Measurements from ENCODE around the gene PIK3R2. TPM values are rescaled to one million over a fixed set of nuclear protein-coding genes. Genes with fewer than 3 reads are reported as not detected.
A peak's percentile ranks its signal among the peaks of the same experiment; 100 is the strongest.

PIK3R2 gene
- total and polyA plus RNA-seq, 2 of the 4 experiments (the other 2 are of a cell fraction), result 12.2 to 25.1 TPM

DNA sequence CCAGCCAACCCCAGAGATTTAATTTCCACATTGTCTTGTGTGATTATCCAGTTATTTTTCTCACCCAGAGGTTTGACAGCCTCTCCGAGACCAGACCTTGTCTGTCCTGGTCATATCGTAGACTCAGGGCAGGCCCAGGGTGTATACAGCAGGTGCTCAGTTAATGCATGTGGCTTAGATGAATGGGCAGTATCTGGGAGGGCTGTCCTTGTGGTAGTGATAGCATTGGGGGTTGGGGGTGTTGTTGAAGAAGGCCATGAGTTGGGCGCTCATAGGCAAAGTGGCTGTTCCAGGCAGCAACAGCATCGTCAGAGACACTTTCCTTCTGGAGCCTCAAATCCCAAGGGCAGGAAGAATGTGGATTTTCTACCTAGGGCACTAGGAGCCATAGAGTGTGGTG, 38.5 kb upstream of the PIK3R2 start:
- H3K36me3 ChIP-seq (ENCODE audit: control insufficient read depth, insufficient read depth, low read length), result 0 out of 2 replicates have a peak, but pooled peaks cover 3% of the 10 kb centered on the region
- no peak for DNase-seq
- no peak overlapping the region for H4K91ac ChIP-seq (ENCODE audit: insufficient read depth, low read depth, low read length)
- intact Hi-C loops (cut with micrococcal nuclease) (loop anchor here (5.0 kb wide), 1 partner anchor 38 kb away; the partner anchor contains the start of gene PIK3R2), in situ Hi-C loops (cut with MboI; ENCODE audit: low sequenced_read_pairs) (loop anchor here (5.0 to 10.0 kb wide), 2 partner anchors 138 to 300 kb away; partner anchors contain the start of gene SSBP4), dilution Hi-C loops (cut with HindIII; ENCODE audit: low sequenced_read_pairs, unreplicated experiment) (no loop called here)
- TF ChIP-seq FOS (IDR thresholded peaks at IDR 0.05; ENCODE audit: low read depth, low read length) (no peak), CEBPB (IDR thresholded peaks at IDR 0.05; ENCODE audit: low read depth, low read length) (no peak), RCOR1 (IDR thresholded peaks at IDR 0.05; ENCODE audit: insufficient replicate concordance, low read length) (no peak), POLR2A (IDR thresholded peaks at IDR 0.05; ENCODE audit: low read depth, low read length) (no peak), MAZ (IDR thresholded peaks at IDR 0.05; ENCODE audit: borderline replicate concordance, low read depth, low read length) (no peak), MAFK (IDR thresholded peaks at IDR 0.05; ENCODE audit: low read depth, low read length) (no peak), BHLHE40 (IDR thresholded peaks at IDR 0.05; ENCODE audit: low read depth, low read length) (no peak), RAD21 (IDR thresholded peaks at IDR 0.05; ENCODE audit: low read length) (no peak)
- TF ChIP-seq, protein P1, sequence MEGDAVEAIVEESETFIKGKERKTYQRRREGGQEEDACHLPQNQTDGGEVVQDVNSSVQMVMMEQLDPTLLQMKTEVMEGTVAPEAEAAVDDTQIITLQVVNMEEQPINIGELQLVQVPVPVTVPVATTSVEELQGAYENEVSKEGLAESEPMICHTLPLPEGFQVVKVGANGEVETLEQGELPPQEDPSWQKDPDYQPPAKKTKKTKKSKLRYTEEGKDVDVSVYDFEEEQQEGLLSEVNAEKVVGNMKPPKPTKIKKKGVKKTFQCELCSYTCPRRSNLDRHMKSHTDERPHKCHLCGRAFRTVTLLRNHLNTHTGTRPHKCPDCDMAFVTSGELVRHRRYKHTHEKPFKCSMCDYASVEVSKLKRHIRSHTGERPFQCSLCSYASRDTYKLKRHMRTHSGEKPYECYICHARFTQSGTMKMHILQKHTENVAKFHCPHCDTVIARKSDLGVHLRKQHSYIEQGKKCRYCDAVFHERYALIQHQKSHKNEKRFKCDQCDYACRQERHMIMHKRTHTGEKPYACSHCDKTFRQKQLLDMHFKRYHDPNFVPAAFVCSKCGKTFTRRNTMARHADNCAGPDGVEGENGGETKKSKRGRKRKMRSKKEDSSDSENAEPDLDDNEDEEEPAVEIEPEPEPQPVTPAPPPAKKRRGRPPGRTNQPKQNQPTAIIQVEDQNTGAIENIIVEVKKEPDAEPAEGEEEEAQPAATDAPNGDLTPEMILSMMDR (conservative IDR thresholded peaks at IDR 0.05; ENCODE audit: low read depth, low read length), result no peak
- H2BK20ac ChIP-seq (ENCODE audit: low read depth, low read length), result no peak overlapping the region
- no peak overlapping the region for H3K14ac ChIP-seq (replicated peaks; ENCODE audit: low read depth, low read length)
- no peak overlapping the region for H3K23ac ChIP-seq (ENCODE audit: low read depth, low read length)
- no peak overlapping the region for H2BK15ac ChIP-seq (ENCODE audit: low read depth, low read length)
- no peak overlapping the region for H3K4me3 ChIP-seq (ENCODE audit: insufficient read depth, low read depth, low read length)
- no peak overlapping the region for H3K18ac ChIP-seq (ENCODE audit: low read depth, low read length)
- no peaks in the 10 kb centered on the region for H3K27me3 ChIP-seq (ENCODE audit: control insufficient read depth, insufficient read depth, low read length)
- ChIA-PET CTCF (no interaction called here), POLR2A (ENCODE audit: unreplicated experiment) (no interaction called here)
- H2AFZ ChIP-seq (replicated peaks; ENCODE audit: low read length, poor library complexity), result no peak overlapping the region
- BruUV-seq (replicated peaks), result no TSS peak
- no peak overlapping the region for H3K4ac ChIP-seq (ENCODE audit: low read depth, low read length)
- H2AK9ac ChIP-seq (replicated peaks; ENCODE audit: low read depth, low read length, poor library complexity), result peak overlapping the region; percentile 39
- H3K9me1 ChIP-seq (ENCODE audit: insufficient read depth, low read length), result peaks cover 6% of the 10 kb centered on the region; the same call in 1 of the 2 replicates
- ATAC-seq (ENCODE audit: low read depth), result no peak
- no peak overlapping the region for H4K5ac ChIP-seq (ENCODE audit: low read depth, low read length)
- peaks cover 6 to 9% of the 10 kb centered on the region in 2 experiments; a peak in 3 of 4 replicates for H3K79me1 ChIP-seq (ENCODE audit: low read depth in 1 of 2, low read length in 2 of 2)
- WGBS, 2 experiments (ENCODE audit: extremely low coverage in 2 of 2, insufficient read length in 1 of 2), result 100% methylated on average over 1 of the region's 4 CpGs; no CpG with 5 or more reads in 1 of the 2 experiments
- H4K8ac ChIP-seq (ENCODE audit: low read depth in 2 of 2, low read length in 2 of 2), result no peak overlapping the region
- no peak overlapping the region for H2BK120ac ChIP-seq (ENCODE audit: low read depth, low read length)
- no peaks in the 10 kb centered on the region for H3K9me3 ChIP-seq (ENCODE audit: control insufficient read depth, insufficient read depth, low read length)
- peaks cover 4% of the 10 kb centered on the region for H4K20me1 ChIP-seq (ENCODE audit: insufficient read depth, low read length)
- H2BK5ac ChIP-seq (ENCODE audit: low read depth, low read length, poor library complexity, severe bottlenecking), result no peak overlapping the region
- H3K27ac ChIP-seq (ENCODE audit: insufficient read depth, low read length), result no peak overlapping the region
- H2AK5ac ChIP-seq (ENCODE audit: low read depth, low read length), result no peak overlapping the region
- H3K9ac ChIP-seq (ENCODE audit: low read depth, low read length), result no peak overlapping the region
- H3K4me2 ChIP-seq (ENCODE audit: low read depth, low read length), result no peak overlapping the region
- peaks cover 21% of the 10 kb centered on the region for H3K4me1 ChIP-seq (ENCODE audit: control insufficient read depth, insufficient read depth, low read length)
- H3K56ac ChIP-seq (ENCODE audit: extremely low read depth, insufficient read depth, low read length), result no peak overlapping the region
